Glutamatergic neuron (in vitro differentiated cells): ENCODE measurements around the gene CCDC183. TPM values are rescaled to one million over a fixed set of nuclear protein-coding genes. Genes with fewer than 3 reads are reported as not detected.
"Not testable (repeated sequence)": the region's sequence is repeated elsewhere in the genome, so short reads cannot be mapped to it uniquely, and the experiment has no call there.

Source experiments
- DNase-seq: peaks from one replicate; pipeline ENCODE4 v3.0.0; 2022
- H3K27ac Mint-ChIP-seq: one replicate; pipeline ENCODE4 v1.8.0; 2020; ENCODE audit warnings: mild to moderate bottlenecking, mixed read lengths, inconsistent platforms; ENCODE audit not compliant: unreplicated experiment
- H3K27me3 Mint-ChIP-seq: one replicate; pipeline ENCODE4 v1.8.0; 2020; ENCODE audit warnings: mild to moderate bottlenecking, moderate library complexity, mixed read lengths, inconsistent platforms; ENCODE audit not compliant: unreplicated experiment
- H3K36me3 Mint-ChIP-seq: one replicate; pipeline ENCODE4 v1.8.0; 2020; ENCODE audit warnings: mild to moderate bottlenecking, mixed read lengths, inconsistent platforms; ENCODE audit not compliant: unreplicated experiment
- H3K4me1 Mint-ChIP-seq: one replicate; pipeline ENCODE4 v1.8.0; 2020; ENCODE audit warnings: mild to moderate bottlenecking, low read depth, mixed read lengths, inconsistent platforms; ENCODE audit not compliant: unreplicated experiment
- H3K4me3 Mint-ChIP-seq: one replicate; pipeline ENCODE4 v1.8.0; 2020; ENCODE audit warnings: mild to moderate bottlenecking, mixed read lengths, inconsistent platforms; ENCODE audit not compliant: unreplicated experiment
- H3K9me3 Mint-ChIP-seq: one replicate; pipeline ENCODE4 v1.8.0; 2020; ENCODE audit warnings: mild to moderate bottlenecking, moderate library complexity, mixed read lengths, inconsistent platforms; ENCODE audit not compliant: unreplicated experiment
- total RNA-seq: library from RNA; stranded (reverse); fragmentation: NEBNext Ultra II Directional; extraction: Animal tissue kit (Norgen Biotek cat#: 25700); gene quantifications from one replicate; pipeline ENCODE4 v1.2.1, GENCODE V29; 2021; ENCODE audit not compliant: unreplicated experiment
- TF ChIP-seq, protein P1 (sequence below): fragments of 200-600 bp; sonication (generic); IDR thresholded peaks from one replicate; pipeline ENCODE4 v1.5.0; 2021; ENCODE audit not compliant: partially characterized antibody, unreplicated experiment

Gene CCDC183
- total RNA-seq, 1 donor from 2014 or later = 20.0 TPM

DNA sequence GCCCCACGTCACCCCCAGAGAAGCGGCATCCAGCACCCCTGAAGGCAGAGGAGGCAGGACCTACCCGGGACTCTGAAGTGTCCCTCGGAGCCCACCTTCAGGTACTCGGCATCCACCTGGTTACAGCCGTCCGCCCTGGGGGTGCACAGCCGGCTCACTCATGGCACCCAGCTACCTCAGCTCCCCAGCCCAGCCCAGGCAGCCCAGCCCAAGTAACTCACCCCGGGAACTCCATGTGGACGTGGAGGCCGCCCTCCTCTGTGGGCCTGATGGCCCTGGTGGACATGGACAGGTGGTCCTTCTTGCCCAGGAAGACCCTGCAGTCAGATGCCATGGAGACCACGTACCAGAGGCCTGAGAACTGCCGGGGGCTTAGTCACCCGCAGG lies 32.5 kb upstream of the CCDC183 start:
- Mint-ChIP-seq H3K4me3 (no peak overlapping the region), H3K27ac (no peak overlapping the region), H3K4me1 (peaks cover 17% of the 10 kb centered on the region), H3K36me3 (no peaks in the 10 kb centered on the region), H3K27me3 (peaks cover 4% of the 10 kb centered on the region), H3K9me3 (peaks cover 7% of the 10 kb centered on the region)
- peak; percentile 18 for DNase-seq
- TF ChIP-seq, protein P1, sequence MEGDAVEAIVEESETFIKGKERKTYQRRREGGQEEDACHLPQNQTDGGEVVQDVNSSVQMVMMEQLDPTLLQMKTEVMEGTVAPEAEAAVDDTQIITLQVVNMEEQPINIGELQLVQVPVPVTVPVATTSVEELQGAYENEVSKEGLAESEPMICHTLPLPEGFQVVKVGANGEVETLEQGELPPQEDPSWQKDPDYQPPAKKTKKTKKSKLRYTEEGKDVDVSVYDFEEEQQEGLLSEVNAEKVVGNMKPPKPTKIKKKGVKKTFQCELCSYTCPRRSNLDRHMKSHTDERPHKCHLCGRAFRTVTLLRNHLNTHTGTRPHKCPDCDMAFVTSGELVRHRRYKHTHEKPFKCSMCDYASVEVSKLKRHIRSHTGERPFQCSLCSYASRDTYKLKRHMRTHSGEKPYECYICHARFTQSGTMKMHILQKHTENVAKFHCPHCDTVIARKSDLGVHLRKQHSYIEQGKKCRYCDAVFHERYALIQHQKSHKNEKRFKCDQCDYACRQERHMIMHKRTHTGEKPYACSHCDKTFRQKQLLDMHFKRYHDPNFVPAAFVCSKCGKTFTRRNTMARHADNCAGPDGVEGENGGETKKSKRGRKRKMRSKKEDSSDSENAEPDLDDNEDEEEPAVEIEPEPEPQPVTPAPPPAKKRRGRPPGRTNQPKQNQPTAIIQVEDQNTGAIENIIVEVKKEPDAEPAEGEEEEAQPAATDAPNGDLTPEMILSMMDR = no peak

DNA sequence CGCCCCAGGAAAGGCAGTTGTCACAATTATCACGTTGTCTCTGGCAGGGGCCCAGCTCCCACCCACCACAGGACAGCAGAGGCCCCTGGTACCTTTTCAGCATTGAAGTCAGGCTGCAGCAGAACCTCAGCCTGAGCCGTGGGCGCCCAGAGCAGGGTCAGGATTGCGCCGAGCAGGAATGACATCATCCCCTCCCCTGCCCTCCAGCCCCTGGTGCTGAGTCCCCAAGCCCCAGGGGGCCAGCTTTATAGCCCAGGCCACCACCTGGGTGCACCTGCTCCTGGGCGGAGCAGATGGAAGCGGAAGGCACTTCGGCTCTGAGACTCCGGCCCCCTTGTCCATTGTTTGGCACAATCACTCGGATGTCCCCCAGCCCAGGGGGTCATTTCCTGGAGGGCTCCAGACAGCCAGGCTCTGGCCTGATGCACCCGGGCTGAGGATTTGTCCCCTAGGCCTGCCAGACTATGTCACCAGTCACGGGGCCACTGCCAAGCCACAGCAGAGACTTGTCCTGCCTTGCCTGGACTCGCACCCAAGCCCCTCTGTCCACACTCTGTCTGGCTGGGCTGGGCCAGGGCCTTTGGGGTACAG lies 31.7 kb upstream of the CCDC183 start, which contains the start of gene LCN15:
Gene LCN15, minus strand, starts transcription at position 218 of the 591 bp plus-strand sequence. Its CDS starts 30 bp downstream, at position 188.
- H3K9me3 Mint-ChIP-seq = peaks cover 7% of the 10 kb centered on the region
- H3K36me3 Mint-ChIP-seq = no peaks in the 10 kb centered on the region
- peaks cover 4% of the 10 kb centered on the region for H3K27me3 Mint-ChIP-seq
- H3K4me3 Mint-ChIP-seq = peak within 1 kb of the TSS; percentile 42
- H3K27ac Mint-ChIP-seq = peak within 1 kb of the TSS; percentile 77
- H3K4me1 Mint-ChIP-seq = peaks cover 17% of the 10 kb centered on the region
- peak; percentile 70 for DNase-seq
- TF ChIP-seq, protein P1 = no peak

DNA sequence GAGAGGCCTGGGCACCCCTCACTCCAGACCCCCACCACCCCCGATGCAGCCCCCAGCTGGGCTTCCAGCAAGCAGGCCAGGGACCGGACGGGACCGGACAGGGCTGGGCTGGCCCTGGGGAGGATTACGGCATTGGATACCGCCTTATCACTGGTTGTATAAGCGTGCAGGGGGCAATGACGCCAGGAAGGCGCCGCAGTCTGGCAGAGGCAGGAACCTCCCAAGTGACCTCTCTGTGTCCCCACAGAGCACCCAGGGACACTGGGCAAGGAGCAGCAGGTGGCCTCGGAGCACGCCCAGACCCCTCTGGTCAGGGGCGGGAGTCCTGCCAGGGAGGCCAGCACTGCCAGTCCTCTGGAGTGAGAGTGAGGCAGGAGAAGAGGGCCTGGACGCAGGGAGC lies 31.1 kb upstream of the CCDC183 start:
- Mint-ChIP-seq H3K9me3 (peaks cover 7% of the 10 kb centered on the region), H3K27me3 (peaks cover 4% of the 10 kb centered on the region), H3K4me3 (no peak overlapping the region), H3K4me1 (peaks cover 12% of the 10 kb centered on the region), H3K36me3 (no peaks in the 10 kb centered on the region), H3K27ac (no peak overlapping the region)
- TF ChIP-seq, protein P1 = no peak
- DNase-seq = no peak

DNA sequence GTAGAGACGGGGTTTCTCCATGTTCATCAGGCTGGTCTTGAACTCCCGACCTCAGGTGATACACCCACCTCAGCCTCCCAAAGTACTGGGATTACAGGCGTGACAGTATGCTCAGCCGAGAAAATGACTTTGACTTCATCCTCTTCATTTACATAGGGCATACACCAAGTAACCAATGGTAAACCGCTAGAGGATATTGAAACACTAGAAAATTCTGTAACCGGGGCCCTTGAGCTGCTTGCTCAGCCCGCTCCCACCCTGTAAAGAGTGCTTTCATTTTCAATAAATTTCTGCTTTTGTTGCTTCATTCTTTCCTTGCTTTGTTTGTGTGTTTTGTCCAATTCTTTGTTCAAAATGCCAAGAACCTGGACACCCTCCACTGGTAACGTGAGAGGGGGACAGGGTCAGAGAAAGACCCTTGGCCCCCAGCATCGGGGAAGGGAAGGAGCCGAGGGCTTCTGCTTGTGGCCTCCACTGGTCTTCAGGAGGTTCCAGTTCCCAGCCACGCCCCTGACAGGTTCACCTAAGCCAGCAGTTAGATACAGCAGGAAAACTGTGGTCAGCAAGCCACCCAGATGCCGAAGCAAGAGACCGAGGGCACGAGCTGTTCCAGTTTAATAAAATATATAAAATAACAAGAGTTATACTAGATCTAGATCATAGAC lies 30.3 kb upstream of the CCDC183 start:
- not testable (repeated sequence) for H3K36me3 Mint-ChIP-seq, H3K27me3 Mint-ChIP-seq, DNase-seq, H3K4me3 Mint-ChIP-seq, H3K9me3 Mint-ChIP-seq
- peak overlapping the region; percentile 77 for H3K27ac Mint-ChIP-seq
- H3K4me1 Mint-ChIP-seq = peaks cover 10% of the 10 kb centered on the region

DNA sequence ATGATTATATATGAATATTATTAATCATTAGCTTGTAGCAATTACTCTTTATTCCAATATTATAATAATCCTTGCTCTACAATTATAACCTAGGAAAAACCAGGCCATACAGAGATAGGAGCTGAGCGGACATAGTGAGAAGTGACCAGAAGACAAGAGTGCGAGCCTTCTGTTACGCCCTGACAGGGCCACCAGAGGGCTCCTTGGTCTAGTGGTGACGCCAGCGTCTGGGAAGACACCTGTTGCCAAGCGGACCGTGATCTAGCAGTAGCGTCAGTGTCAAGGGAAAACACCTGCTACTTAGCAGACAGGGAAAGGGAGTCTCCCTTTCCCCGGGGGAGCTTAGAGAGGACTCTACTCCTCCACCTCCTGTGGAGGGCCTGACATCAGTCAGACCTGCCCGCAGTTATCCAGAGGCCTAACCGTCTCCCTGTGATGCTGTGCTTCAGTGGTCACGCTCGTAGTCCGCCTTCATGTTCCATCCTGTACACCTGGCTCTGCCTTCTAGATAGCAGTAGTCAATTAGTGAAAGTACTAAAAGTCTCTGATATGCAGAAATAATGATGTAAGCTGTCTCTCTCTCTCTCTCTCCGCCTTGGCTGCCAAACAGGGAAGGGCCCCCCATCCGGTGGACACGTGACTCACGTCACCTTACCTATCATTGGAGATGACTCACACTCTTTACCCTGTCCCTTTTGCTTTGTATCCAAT lies 29.6 kb upstream of the CCDC183 start:
- Mint-ChIP-seq H3K27ac (peak overlapping the region; percentile 24), H3K4me3 (peak overlapping the region; percentile 17)
- not testable (repeated sequence) for H3K36me3 Mint-ChIP-seq, H3K4me1 Mint-ChIP-seq, H3K9me3 Mint-ChIP-seq, H3K27me3 Mint-ChIP-seq
- TF ChIP-seq, protein P1 = peak; percentile 39
- peak; percentile 71 for DNase-seq
